GM19099 (cell line): Measurements from ENCODE around the gene SH3GL1.

Experiments
- POLR2A ChIP-seq: IDR thresholded peaks from 3 replicates; pipeline ENCODE4 v1.6.1; 2011; ENCODE audit warnings: low read depth; ENCODE audit not compliant: insufficient read length; ENCODE audit errors: extremely low read depth

SH3GL1 gene

DNA sequence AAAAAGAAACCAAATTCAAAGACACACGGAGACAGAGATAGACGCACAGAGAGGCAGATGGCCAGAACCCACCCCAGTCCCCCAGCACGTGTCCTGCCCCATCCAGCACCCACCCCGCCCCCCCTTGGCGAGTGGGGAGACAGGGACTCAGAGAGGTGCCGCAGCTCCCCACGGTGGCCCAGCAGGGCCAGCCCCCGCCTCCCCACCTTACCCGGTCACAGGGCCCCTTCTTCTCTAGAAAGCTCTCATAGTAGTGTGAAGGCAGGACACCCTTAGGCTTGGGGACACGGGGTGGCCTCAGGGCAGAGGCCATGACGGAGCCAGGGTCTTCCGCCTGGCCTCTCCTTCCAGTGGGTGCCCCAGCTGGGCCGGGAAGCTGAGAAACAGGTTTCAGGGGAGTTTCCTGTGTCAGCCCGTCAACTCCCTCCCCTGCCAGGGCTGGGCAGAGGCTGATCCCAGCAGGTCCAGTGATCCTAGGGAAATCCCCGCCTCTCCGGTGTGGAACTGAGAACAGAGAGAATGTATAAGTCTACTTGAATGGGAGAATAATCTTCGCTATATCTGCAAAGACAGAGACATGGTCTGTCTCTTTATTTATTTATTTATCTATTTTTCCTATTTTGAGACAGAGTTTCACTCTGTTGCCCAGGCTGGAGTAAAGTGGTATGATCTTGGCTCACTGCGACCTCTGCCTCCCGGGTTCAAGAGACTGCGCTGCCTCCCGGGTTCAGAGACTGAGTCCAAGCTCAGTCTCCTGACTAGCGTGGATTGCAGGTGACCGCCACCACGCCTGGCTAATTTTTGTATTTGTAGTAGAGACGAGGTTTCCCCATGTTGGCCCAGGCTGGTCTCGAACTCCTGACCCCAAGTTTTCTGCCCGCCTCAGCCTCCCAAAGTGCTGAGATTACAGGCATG lies 61.6 kb downstream of the SH3GL1 start, which contains the start of gene STAP2:
Gene STAP2, minus strand, starts transcription at position 387 of the 915 bp plus-strand sequence. Its CDS starts 74 bp downstream, at position 313.
- TF ChIP-seq POLR2A = peak; percentile 55

DNA sequence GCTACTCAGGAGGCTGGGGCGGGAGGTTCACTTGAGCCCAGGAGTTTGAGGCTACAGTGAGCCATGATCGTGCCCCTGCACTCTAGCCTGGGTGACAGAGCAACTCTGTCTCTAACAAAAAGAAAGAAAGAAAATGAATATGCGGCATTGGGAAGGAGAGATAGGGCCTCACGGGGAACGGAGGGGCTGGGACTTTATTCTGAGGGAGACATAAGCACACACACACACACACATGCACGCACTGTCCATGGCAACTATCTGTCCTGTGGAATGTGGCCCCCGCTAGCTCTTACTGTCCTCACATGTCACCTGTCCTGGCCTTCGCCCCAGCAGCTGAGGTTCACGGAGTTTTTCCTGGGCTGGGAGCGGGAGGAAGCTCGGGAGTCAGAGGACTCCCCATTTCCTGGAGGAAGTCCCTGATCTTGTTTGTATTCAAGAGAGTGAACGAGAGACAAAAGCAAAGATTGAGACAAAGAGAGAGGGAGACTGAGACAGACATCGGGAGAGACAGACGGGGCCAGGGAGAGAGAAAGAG lies 62.4 kb downstream of the SH3GL1 start:
- TF ChIP-seq POLR2A = no peak

DNA sequence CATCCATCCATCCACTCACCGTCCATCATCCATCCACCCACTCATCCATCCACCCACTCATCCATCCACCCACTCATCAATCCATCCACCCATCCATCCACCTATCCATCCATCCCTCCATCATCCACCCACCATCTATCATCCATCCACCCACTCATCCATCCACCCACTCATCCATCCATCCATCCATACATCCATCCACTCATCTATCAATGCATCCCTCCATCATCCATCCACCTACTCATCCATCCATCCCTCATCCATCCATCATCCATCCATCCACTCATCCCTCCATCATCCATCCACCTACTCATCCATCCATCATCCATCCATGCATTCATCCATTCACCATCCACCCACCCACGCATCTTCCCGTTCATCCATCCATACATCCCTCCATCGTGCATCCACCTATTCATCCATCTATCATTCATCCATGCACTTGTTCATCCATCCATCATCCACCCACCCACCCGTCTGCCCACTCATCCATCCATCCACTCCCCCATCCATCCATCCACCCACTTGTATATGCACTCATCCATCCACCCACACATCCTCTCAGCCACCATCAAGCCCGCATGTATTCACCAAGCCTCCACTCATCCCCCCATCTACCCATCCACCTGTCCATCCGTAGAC lies 65.3 kb downstream of the SH3GL1 start:
- no peak for TF ChIP-seq POLR2A

DNA sequence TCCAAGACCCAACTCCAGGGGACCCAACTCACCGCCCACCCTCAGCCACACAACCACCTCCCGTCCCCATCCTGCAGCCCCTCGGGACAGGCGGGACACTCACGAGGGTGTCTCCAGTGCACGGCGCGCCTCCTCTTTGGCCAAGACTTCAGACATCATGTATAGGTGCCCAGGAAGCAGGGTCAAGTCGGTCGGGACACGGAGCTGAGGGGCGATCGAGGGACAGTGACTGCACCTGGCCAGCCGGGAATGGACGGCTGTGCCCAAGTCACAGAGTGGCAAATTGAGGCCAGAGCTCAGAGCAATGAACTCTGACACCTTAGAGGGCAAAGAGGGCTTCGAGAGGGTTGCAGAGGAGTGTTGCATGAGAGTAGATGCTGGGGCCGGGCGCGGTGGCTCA lies 70.5 kb downstream of the SH3GL1 start:
- TF ChIP-seq POLR2A = no peak

DNA sequence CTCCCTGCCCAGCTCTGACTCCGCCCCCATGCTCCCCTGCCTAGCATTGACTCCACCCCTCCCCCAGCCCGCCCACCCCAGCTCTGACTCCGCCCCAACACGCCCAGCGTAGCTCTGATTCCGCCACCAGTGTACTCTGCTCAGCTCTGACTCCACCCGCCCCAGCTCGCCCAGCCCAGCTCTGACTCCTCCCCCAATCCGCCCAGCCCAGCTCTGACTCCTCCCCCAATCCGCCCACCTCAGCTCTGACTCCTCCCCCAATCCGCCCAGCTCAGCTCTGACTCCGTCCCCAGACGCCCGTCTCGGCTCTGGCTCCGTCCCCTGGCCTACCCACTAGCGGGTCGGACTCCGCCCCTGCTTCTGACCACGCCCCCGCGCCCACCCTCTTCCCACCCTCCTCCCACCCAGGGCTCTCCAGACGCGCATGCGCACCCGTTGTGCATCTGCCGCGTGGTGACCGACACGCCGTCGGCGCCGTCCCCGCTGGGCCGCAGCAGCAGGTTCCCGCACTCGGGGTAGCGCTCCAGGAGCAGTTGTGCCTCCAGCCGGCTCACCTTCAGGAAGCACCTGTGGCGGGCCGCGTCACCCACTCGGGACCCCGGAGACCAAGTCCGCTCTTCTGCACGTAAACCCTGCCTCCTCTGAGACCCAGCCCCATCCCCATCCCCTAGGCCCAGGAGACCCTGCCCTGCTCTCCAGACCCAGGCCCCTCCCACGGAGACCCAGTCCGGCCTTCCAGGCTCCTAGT lies 71.9 kb downstream of the SH3GL1 start:
- peak; percentile 87 for TF ChIP-seq POLR2A

DNA sequence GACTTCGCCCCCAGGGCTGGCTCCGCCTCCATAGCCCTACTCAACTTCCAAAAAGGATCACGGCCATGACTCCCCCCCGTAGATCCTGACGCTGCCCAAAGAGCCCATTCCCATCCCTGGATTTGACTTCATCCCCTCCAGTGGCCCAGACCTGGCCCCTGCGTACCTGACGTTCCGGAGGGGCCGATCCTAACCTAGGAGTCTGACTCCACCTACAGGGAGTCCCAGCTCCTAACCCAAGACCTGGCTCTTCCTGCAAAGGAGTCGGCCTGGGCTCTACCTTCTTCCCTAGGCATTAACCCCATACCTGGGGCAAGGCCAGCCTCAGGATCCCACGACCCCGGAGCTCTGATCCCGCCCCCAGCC lies 72.5 kb downstream of the SH3GL1 start:
- no peak for TF ChIP-seq POLR2A

DNA sequence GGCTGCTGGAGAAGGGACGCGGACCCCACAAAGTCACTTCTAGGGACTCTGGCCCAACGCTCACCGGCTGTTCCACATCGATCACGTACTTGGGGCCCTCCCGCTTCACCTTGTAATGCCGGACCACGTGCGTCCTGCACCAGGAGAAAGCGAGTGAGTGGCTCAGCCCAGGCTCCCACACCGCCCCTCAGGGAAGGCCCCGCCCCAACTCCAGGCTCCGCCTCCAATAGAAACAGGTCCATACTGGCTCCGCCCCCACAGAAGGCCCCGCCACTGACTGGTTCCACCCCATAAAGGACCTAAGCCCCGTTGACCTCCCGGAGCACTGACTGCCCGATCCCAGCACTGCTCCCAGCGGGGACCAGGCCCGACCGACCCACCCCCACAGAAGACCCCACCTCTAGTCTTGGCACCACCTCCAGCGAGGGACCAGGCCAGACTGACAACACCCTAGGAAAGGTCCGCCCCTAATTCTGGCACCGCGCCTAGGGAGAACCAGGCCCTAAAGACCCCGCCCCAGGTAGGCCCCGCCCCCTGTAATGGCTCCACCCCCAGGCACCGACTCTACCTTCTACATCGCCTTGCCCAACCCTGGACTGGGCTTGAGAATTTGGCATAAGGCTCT lies 73.0 kb downstream of the SH3GL1 start:
- no peak for TF ChIP-seq POLR2A

DNA sequence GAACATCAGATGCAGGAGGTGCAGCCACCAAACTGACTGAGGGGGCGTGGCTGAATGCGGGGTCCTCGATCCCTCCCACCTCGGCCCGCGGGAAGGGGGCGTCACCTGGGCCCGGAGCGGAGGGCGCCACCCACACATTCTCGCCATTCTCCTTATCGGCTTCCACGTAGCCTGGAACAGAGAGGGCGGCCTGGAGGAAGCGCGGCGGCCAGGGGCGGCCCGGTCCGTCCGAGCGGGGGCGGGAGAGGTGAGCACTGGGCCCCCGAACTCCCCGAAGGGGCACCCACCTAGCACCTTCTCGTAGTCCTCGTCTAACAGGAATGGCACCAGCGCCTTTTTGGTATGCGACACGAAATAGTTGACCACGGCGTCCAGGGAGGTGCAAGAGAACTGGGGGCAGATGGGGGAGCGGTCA lies 73.5 kb downstream of the SH3GL1 start:
- TF ChIP-seq POLR2A = no peak

DNA sequence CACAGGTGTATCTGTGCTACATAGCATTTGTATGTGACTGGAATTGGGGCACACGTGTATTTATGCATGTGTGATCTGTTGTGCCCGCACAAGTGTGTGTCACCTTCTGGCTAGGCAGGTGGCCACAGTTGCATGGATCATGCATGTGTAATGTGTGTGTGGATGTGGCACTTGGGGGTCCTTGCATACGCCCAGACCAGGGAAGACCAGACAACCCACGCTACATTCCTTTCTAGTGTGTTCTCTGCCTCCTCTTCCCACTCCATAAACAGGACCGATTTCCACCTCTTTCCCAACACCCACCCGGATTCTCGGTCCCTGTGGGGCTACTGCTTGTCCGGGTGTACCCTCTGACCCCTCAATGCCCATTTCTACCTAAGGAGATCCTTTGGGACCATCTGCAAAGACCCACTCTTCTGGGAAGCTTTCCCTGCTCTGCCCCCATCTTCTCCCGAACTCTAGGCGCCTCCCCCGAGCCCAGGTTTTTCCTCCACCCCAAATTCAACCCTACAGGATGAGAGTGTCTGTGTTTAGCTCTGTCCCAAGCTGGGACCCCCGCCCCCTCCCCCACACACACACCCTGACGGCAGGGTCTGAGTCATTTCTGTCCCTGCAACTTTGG lies 74.0 kb downstream of the SH3GL1 start:
- no peak for TF ChIP-seq POLR2A

DNA sequence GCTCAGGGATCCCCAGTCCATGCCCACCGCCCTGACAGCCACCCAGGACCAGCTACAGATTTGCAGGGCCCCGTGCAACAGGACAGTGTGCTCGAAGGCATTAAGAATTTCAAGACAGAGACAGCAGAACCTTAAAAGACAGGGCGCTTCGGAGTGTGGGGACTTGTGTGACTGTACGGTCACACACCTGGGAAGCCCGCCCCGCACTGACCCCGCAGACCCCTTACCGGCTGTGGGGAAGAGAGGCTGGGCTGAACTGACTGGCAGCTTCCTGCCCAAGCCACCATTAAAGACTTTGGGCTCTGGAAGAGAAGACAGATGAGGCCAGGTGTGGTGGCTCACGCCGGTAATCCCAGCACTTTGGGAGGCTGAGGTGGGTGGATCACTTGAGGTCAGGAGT lies 76.1 kb downstream of the SH3GL1 start:
- no peak for TF ChIP-seq POLR2A

DNA sequence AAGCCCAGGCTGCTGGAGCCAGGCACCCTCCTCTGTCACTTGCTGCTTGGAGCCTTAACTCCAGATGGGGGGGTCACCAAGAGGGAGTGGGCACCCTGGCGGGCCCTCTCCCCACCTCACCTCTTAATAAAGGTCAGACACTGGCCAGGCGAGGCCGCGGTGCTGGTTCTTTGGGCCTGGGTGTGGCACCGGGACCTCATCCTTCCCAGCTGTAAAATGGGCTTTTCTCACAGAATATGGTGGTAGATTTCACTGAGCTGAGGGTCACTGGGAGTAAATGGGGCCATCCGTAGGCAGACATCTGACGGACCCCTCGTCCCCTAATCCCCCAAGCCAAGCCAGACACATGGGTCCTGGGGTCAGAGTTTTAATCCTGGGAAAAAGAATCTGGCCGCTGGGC lies 76.7 kb downstream of the SH3GL1 start:
- no peak for TF ChIP-seq POLR2A

DNA sequence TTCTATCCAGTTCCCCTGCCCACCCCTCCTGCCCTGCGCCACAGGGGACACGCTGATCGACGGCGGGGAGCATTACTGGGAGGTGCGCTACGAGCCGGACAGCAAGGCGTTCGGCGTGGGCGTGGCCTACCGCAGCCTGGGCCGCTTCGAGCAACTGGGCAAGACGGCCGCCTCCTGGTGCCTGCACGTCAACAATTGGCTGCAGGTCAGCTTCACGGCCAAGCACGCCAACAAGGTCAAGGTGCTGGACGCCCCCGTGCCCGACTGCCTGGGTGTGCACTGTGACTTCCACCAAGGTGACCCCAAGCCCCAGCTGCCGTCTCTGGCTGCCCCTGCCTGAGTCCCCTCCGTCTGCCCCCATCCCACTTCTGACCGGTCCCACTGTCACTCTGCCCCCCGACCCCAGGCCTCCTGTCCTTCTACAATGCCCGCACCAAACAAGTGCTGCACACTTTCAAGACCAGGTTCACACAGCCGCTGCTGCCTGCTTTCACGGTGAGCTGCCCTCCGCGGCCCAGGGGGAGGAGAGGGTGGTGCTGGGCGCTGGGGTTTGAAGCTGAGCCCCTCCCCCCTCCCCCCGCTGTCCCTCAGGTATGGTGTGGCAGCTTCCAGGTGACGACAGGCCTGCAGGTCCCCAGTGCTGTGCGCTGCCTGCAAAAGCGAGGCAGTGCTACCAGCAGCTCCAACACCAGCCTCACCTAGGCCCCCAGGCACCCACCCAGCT lies 77.2 kb downstream of the SH3GL1 start:
- TF ChIP-seq POLR2A = no peak

DNA sequence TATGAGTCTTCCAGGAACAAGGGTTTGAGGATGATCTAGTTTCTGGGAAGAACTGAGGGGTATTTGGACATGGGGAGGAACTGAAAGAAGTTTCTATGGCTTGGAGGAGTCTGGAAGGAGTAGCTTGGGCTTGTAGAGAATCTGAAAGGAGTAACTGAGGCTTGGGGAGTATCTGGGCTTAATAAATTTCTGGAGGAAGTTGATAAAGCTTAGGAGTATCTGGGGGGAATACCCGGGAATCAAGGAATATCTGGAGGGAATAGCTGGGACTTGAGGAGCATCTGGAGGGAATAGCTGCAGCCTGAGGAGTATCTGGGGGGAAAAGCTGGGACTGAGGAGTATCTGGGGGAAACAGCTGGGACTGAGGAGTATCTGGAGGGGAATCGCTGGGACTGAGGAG lies 79.9 kb downstream of the SH3GL1 start:
- TF ChIP-seq POLR2A = no peak

DNA sequence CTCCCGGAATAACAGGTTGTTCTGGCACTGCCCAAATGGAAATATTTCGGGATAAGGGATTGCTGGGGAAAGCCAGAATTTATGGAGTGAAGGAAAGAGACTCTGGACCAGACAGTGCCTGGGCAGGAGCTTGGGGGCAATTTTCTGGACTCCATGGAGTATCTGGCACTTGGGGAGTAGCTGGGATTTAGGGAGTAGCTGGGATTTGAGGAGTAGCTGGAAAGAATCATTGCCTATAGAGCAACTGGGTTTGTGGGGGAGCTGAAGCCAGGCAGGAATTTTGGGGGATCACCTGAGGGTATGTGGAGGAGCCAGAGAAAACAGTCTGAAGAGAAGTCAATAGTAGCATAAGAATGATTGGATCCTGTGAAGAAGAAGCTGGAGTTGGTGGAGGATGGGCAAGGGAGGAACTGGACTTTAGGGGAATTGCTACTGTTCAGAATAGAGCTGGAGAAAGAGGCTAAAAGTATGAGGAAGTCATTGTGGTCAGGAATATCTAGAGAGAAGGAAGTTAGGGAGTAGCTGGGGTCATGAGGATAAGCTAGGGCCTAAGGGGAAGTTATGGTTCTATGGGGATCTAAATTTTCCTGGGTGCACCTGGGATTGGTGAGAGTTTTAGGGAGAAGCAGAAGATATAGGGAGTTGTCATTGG lies 81.2 kb downstream of the SH3GL1 start:
- no peak for TF ChIP-seq POLR2A

DNA sequence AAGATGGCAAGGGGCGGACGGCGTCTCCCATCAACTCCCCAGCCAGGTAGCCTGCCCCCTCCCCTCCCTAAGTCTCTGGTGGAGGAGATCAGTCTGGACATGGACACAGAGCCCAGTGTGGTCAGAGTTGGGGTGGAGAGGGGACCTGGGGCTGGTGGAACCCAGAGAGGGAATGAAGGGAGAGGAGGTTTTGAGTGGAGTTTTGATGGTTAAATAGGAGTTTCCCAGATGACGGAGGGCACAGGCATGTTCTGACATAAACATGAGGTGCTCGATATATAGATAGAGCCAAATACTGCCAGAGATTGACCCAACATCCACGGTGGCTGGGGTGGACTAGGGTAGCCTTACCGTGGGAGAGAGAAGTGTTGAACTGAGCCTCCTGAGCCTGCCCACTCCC lies 81.9 kb downstream of the SH3GL1 start:
- TF ChIP-seq POLR2A = no peak
